Measurements from ENCODE around the gene EGFR. TPM values are rescaled to one million over a fixed set of nuclear protein-coding genes. Genes with fewer than 3 reads are reported as not detected.

Gene EGFR
- 58.2 and 66.6 TPM in 2 replicates for total RNA-seq (2014; rRNA removed; shearing (Covaris generic))

DNA sequence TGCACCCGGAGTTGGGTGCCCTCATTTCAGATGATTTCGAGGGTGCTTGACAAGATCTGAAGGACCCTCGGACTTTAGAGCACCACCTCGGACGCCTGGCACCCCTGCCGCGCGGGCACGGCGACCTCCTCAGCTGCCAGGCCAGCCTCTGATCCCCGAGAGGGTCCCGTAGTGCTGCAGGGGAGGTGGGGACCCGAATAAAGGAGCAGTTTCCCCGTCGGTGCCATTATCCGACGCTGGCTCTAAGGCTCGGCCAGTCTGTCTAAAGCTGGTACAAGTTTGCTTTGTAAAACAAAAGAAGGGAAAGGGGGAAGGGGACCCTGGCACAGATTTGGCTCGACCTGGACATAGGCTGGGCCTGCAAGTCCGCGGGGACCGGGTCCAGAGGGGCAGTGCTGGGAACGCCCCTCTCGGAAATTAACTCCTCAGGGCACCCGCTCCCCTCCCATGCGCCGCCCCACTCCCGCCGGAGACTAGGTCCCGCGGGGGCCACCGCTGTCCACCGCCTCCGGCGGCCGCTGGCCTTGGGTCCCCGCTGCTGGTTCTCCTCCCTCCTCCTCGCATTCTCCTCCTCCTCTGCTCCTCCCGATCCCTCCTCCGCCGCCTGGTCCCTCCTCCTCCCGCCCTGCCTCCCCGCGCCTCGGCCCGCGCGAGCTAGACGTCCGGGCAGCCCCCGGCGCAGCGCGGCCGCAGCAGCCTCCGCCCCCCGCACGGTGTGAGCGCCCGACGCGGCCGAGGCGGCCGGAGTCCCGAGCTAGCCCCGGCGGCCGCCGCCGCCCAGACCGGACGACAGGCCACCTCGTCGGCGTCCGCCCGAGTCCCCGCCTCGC lies at the start of gene EGFR:
Gene EGFR, plus strand, starts transcription at position 657 of the 830 bp plus-strand sequence. CDS start 261 bp downstream, outside the sequence.
- DNase-seq (ENCODE audit: low read depth) = peak; percentile 95

DNA sequence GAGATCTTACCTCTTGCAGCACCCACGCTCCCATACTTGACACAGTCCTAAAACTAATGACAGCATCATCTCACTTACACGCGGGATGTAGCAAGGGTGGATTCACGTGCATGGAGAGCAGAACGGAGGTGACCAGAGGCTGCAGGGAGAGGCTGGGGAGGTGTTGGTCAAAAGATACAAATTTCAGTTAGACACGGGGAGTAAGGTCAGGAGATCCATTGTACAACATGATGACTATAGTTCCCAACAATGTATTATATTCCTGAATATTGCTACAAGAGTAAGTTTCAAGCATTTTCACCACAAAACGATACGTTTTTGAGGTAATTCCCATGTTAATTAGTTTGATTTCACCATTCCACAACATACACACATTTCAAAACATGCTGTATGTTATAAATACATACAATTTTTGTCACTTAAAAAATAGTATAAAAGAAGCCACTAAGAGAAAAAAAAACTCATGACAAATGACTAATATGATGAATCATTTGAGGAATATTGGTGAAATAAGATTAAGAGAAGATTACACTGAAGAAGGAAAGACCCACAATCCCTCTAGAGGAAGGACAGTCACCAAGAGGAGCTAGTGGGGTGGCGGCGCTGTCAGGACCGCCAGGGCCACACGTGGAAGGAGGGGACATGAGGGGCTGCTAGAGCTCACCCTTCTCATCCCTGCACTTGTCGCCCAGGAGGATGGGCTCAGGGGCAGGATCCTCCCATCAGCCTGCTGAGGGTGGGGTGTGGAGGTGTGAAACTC lies 49.4 kb upstream of the EGFR start:
- DNase-seq (ENCODE audit: low read depth) = no peak

DNA sequence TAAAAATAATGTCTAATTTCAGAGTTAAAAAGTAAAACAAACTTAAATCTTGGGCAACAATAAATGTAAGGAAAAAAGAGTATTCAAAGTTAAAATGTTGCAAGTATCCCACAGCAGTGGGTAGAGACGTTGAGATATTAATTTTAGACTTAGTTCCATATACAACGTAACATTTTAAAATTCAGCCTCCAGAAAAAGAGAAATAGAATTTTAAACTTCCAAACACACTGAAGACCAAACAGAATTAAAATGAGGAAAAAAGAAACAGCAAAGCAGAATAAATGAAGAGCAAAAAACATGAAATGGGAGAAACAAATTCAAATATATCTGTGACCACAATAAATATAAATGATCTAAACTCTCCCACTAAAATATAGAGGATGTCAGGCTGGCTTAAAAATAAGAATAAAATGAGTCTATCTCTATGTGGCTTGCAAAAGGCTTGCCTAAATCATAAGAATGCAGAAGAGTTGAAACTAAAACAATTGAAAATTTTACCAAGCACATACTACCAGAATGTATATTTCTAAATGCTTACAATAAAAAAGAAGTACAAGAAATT lies 46.0 kb upstream of the EGFR start:
- DNase-seq (ENCODE audit: low read depth) = no peak

DNA sequence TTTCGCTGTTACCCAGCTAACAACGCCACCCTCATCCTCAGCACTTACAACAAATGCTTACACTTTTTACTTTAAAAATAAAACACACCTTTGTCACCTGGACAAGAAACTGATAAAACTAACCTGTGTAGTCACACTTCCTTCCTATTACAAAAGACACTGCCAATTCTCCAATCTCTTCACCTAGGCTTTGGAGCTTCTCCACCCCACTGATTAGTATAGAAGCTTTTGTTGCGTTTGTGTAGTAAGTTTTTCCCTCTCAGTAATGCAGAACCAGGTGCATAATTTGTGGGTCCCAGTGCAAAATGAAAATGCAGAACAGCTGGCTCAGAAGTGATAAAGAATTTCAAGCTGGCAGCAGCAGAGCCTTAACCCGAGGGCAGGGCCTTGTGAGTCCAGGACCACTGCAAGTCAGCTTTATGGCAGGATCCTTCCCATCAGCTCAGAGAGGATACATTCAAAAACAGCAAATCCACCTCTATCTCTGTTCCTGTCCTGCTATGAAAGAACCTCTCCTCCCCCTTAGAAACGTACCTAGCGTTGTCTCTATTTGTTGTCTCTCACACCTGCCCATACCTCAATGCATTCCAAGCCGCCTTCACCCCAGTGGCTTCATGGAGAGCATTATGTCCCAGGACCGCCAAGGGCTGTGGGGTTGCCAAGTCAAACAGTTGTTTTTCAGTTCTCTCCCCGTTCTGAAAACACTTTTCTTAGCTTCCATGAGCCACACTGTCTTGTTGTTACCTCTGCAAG lies 40.3 kb upstream of the EGFR start:
- no peak for DNase-seq (ENCODE audit: low read depth)

DNA sequence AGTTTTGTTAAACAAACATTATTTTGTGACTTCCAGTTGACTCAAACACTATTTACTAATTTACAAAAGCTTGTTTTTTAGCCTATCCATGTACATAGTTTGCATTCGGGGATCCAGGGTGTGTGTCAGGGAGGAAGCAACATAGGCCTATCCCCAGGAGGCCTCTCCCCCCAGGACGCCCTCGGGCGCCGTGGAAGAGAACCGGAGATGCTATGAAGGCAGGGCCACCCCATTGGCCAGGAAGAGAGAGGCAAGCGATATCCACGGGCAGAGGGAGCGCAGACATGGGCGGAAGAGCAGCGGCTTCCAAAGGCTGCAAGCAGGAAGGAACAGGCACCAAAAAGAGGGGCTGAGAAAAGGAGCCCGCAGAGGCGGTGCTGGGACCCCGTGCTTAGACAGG lies 38.3 kb upstream of the EGFR start:
- DNase-seq (ENCODE audit: low read depth) = no peak

DNA sequence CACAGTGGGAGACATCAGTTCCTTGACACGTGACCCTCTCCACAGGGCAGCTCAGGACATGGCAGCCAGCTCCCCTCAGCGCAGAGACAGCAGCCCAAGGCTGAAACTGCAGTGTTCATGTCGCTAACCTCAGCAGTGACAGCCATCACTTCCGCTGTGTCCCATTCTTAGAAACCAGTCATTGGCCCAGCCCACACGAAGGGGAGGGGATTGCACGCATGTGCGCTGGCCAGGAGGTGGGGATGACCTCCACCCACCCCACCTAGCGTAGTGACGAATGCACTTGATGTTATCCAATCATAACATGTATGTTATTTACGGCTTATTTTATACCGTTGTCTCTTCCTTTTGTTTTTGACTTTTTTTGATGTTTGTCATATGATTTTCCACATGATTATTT lies 36.9 kb upstream of the EGFR start:
- no peak for DNase-seq (ENCODE audit: low read depth)

- peak; percentile 94 for DNase-seq (ENCODE audit: low read depth)
Measured at GRCh38 chr7:54985426-54986330, 33.1 kb upstream of the EGFR start.

DNA sequence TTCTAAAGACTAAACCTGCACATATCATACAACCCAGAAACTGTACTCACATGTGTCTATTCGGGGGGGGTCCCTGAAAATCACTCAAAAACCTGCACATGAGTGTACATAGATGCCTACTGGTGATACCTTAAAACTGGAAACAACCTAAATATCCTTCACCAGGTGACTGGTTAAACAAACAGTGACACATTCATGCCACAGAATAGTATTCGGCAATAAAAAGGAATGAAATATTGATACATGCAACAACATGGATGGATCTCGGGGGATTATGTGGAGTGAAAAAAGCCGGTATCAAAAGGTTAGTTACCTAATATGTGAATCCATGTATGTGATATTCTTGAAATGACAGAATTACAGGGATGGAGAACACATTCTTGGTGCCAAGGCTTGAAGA lies 32.1 kb upstream of the EGFR start:
- no peak for DNase-seq (ENCODE audit: low read depth)

GRCh38 chr7:54987772-54988171 lies 31.0 kb upstream of the EGFR start:
- DNase-seq (ENCODE audit: low read depth) = no peak

DNA sequence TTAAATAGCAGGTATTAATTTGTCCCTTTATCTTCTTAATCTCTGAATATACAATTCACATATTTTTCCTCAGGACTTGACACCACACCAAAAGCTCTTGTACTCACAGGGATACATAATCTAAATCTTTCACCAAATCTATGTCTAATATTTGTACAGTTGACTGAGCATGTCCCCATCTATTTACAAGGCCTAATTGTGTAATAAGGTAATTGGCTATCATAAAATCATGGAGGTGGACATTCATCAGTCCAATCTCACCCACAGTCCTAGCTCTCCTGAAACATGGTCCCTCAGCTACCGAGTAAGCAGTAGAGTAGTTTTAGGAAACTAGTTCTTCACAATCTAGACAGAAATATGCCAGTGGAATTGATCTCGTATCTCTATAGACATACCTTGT lies 30.3 kb upstream of the EGFR start:
- DNase-seq (ENCODE audit: low read depth) = no peak

DNA sequence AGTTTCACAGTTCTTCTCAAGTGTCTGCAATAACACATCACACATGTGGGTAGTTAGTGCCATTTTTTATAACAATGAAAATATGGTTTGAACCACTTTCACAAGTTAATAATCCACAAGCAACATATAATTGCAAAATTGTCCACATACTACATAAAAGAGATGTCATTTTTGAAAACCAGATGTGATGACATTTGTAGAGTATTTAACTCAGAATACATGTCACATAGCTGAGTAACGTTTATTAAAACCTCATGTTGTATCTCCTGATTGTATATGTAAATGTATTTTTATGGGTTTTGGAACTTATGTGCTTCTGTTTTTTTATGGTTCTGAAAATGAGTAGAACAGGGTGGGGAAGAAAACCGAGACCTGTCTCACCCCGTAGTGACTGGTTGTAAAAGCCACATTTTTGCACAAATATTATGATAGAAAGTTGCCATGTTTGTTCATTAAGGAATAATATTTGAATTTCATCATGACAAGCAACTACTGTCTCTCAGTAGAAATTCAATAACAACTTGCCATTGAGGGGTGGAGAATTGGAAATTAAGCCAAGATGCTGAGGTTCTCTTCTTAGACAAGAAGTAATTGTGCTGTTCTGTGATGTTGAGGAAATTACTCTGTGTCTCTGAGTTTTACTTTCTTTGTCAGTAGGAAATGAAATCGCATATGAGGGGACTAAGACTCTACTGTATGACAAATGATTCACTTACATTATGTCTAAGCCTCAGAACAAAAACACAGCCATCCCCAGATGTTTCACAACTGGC lies 29.2 kb upstream of the EGFR start:
- no peak for DNase-seq (ENCODE audit: low read depth)

DNA sequence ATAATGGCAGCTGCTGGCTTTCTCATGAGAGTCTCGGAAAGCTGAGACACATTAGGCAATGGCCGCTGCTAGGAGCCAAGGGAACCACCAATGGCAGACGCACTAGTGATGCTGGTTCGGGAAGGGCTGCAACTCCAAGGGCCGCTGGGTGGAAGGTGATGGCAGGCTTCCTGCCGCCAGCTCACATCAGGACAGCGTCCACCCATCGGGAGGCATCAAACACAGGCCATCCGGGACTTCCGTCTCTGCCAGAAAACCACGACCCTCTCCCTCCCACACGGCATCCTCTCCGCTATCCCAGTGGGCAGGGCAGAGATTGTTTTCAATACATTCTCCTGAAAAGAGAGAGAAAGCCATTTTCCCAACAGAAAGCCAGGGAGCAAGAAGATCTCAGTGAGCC lies 27.5 kb upstream of the EGFR start:
- no peak for DNase-seq (ENCODE audit: low read depth)

DNA sequence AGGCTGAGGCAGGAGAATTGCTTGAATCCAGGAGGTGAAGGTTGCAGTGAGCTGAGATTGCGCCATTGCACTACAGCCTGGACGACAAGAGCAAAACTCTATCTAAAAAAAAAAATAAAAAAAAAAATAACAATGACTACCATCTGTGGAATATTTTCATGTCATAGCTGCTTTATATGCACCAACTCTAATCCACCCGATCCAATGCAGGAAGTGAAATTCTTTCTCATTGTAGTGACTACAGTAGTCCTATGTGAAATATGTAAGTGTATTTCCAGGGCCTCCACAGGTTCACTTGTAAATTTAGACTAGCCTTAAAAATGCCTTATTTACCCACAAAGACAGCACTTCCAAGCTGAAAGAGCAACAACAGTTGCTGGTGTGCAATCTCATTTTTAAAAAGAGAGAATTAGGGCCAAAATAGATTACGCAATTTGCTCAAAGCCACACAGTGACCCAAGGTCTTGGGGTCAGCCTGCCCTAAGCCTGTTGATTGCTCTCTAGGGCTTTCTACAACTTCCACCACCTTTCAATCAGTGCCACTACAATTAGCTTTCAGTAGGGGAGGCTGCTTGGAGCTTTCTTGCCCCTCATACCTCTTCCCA lies 25.8 kb upstream of the EGFR start:
- DNase-seq (ENCODE audit: low read depth) = no peak

DNA sequence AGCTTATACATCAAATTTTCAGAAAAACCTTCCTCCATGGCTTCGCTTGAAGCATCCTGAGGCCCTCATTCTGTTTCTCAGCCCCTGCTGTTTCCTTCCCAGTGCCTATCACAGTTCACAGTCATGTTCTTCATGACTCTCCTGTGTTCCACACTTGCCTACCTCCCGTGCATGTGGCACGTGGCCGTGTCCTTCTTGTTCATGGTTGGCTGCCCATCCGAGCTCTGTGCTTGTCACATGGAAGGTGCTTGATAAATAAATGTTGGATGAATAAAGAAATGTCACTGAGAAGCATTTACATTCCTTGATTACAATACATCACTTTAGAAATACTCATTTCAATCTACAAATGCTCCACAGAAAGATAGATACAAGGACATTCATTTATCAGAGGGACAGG lies 23.7 kb upstream of the EGFR start:
- DNase-seq (ENCODE audit: low read depth) = no peak

DNA sequence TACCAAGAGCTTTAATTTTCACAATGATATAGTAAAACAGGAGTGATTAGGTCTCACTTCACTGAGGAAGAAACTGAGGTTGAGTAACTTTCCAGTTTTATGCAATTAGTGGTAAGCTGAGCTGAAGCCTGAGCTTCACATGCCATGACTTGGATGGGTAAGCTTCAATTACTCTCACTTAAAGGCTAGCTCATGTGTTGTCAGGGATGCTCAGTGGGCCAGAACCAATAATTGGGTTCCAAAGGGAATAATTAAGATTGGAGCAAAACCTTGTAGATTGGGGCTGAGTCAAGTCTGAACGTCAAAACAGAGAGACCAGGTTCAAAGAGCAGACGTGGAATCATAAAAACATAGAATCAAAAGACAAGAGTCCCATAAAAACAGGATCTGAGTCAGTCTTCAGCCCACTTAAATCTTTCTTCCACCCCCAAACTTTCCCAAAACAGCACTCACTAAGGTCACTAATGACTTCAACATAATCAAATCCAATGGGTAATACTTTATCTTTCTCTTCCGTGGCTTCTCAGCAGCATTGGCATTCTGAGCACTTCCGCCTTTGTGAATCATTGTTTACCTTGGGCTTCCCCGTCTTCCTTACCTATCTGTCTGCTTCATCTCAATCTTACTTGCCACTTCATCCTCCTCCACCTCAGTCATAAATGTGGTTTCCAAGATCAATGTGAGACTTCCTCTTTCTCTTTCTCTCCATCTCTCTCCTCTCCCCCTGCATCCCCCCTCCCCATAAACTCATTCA lies 23.0 kb upstream of the EGFR start:
- DNase-seq (ENCODE audit: low read depth) = peak; percentile 97

DNA sequence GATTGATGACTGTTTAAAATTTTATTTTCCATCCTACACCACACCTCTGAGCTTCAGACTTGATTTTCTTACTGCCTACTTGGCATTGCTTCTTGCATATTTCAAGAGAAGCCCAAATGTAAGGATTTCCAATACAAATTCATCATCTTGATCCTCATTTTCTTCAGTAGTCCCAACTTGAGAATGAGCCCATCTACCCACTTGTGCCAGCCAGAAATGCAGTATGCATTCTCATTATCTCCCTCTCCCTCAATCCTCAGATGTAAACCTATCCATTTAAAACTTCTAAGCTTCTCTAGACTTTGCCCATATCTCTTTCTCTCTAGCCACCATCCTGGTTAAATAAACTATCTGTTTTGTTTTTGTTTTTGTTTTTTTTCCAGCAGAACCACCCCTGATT lies 22.4 kb upstream of the EGFR start:
- DNase-seq (ENCODE audit: low read depth) = no peak

- DNase-seq (ENCODE audit: low read depth) = no peak
Measured at GRCh38 chr7:55004579-55004978, 14.2 kb upstream of the EGFR start.

GRCh38 chr7:55005241-55005851 lies 13.5 kb upstream of the EGFR start:
- no peak for DNase-seq (ENCODE audit: low read depth)

DNA sequence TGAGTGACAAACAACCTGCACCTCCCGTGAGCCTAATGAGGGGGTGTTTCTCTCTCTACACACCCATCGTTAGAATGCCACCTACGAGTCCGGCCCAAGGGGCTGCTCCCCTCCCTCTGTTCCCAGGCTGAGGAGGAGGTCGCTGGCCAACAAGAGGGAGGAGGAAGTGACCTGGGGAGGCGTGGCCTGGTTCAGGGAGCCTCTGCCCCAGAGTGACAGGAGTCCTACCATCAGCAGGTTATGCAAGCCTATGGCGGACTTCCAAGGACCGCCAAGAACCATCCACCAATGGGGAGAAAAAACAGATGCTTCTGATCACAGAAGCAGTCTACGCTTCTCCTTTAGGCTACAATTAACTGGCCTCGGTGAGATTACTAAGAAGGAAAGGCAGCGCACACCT lies 12.3 kb upstream of the EGFR start:
- DNase-seq (ENCODE audit: low read depth) = no peak
